ENCODE data around the gene USP32. TPM values are rescaled to one million over a fixed set of nuclear protein-coding genes. Genes with fewer than 3 reads are reported as not detected.

The USP32 gene
- total RNA-seq, 1 experiment from 2014 or later, result 32.3 TPM

DNA sequence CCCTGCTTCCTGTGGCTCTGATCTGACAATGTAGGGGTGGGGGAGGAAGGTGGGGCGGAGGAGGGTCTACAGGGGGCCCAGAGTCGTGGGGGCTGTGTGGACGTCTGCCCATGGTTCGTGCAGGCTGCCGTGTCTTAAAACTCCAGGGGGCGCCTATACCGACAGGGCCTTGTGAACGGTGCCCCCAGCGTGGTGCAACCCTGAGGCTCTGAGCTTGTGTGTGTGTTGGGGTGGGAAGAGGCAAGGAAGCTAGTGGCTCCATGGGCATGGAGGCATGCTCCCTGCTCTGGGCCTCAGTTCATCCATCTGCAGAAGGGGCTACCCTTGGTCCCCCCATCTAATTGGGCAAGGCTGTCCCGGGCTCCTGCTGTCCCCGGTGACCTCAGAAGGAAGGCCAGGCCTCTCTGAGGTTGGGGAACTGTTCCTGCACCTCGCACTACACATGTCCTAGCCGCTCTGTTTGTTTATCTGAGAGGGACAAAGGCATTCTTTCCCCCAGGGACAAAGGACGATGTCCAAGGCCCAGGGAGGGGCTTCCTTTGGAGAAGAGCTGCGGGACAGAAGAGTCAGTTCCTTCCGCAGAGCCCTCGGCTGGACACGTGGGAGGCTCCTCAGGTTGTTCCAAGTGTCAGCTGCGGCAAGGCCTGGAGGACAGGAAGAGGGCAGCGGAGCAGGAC, 228.7 kb downstream of the USP32 start:
- CTCF ChIA-PET, result no interaction called here
- no peaks in the 10 kb centered on the region for H3K36me3 ChIP-seq (ENCODE audit: low read depth)
- no TSS peak for BruUV-seq (replicated peaks)
- H3K79me2 ChIP-seq (ENCODE audit: low read depth), result no peaks in the 10 kb centered on the region
- no peaks in the 10 kb centered on the region for H4K20me1 ChIP-seq (ENCODE audit: insufficient read depth)
- no peak for DNase-seq
- no peak overlapping the region for H3K27ac ChIP-seq
- 0 out of 2 replicates have a peak, but pooled peaks cover 7% of the 10 kb centered on the region for H3K4me1 ChIP-seq (replicated peaks; ENCODE audit: insufficient read depth)
- no peak overlapping the region for H3K4me3 ChIP-seq
- H3K9me3 ChIP-seq (ENCODE audit: insufficient read depth, low read depth), result no peaks in the 10 kb centered on the region
- peaks cover 20% of the 10 kb centered on the region for H3K27me3 ChIP-seq (ENCODE audit: insufficient read depth, low read depth)
- intact Hi-C loops (cut with micrococcal nuclease; ENCODE audit: unreplicated experiment), result no loop called here
- TF ChIP-seq, protein P1, sequence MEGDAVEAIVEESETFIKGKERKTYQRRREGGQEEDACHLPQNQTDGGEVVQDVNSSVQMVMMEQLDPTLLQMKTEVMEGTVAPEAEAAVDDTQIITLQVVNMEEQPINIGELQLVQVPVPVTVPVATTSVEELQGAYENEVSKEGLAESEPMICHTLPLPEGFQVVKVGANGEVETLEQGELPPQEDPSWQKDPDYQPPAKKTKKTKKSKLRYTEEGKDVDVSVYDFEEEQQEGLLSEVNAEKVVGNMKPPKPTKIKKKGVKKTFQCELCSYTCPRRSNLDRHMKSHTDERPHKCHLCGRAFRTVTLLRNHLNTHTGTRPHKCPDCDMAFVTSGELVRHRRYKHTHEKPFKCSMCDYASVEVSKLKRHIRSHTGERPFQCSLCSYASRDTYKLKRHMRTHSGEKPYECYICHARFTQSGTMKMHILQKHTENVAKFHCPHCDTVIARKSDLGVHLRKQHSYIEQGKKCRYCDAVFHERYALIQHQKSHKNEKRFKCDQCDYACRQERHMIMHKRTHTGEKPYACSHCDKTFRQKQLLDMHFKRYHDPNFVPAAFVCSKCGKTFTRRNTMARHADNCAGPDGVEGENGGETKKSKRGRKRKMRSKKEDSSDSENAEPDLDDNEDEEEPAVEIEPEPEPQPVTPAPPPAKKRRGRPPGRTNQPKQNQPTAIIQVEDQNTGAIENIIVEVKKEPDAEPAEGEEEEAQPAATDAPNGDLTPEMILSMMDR (conservative IDR thresholded peaks at IDR 0.05), result no peak
- TF ChIP-seq EZH2 (IDR thresholded peaks at IDR 0.05; ENCODE audit: low read depth), result no peak
- H2AFZ ChIP-seq, result no peak overlapping the region
- H3K9me2 ChIP-seq (ENCODE audit: insufficient read depth), result no peaks in the 10 kb centered on the region
- no peaks in the 10 kb centered on the region for H3F3A ChIP-seq (ENCODE audit: insufficient read depth, low read depth)
- no peak overlapping the region for H3K4me2 ChIP-seq
- POLR2A ChIA-PET (ENCODE audit: unreplicated experiment), result interaction anchor here (0.6 kb wide), 1 partner anchor 21 kb away, joined by 7 read pairs; no protein-coding TSS in a partner anchor

DNA sequence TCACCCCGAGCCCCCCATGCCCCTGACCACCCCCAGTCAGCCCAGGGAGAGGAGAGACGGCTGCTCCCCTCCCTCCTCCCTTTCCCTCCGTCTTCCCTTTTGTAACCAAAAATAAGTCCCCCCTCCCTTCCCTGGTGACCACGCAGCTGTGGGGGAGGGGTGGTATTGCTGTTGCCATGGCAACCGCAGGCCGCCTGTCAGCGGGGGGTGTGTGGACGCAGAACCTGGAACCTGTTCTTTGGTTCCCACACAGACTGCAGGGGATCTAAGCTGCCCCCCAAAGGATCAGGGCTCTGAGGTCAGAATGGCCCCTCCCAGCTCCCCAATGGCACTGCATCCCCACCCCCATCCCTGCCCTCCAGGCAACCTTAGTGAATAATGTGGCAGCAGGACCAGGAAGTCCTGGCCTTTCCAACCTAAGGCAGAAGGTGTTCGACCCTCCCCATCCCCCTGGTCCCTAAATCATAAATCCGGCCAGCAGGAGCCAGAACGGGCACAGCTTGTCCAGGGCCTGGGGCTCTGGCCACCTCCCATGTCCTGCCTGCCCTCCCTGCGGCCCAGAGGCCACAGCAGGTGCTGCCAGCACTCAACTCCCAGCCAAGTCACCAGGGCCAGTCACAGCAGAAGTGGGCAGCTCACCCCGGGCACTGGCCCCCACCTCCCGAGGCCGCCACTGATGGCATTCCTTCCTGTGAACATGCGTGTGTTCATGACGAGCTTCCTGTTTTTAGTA, 230.2 kb downstream of the USP32 start:
- H3K9me3 ChIP-seq (ENCODE audit: insufficient read depth, low read depth), result no peaks in the 10 kb centered on the region
- no peak for DNase-seq
- H3K4me1 ChIP-seq (replicated peaks; ENCODE audit: insufficient read depth), result 0 out of 2 replicates have a peak, but pooled peaks cover 7% of the 10 kb centered on the region
- BruUV-seq (replicated peaks), result no TSS peak
- peaks cover 35% of the 10 kb centered on the region for H3K27me3 ChIP-seq (ENCODE audit: insufficient read depth, low read depth)
- H3K27ac ChIP-seq, result no peak overlapping the region
- no peak overlapping the region for H3K4me3 ChIP-seq
- no peaks in the 10 kb centered on the region for H4K20me1 ChIP-seq (ENCODE audit: insufficient read depth)
- no peaks in the 10 kb centered on the region for H3K9me2 ChIP-seq (ENCODE audit: insufficient read depth)
- TF ChIP-seq, protein P1 (conservative IDR thresholded peaks at IDR 0.05), result no peak
- no peaks in the 10 kb centered on the region for H3K79me2 ChIP-seq (ENCODE audit: low read depth)
- H3K36me3 ChIP-seq (ENCODE audit: low read depth), result no peaks in the 10 kb centered on the region
- POLR2A ChIA-PET (ENCODE audit: unreplicated experiment), result no interaction called here
- no peak overlapping the region for H3K4me2 ChIP-seq
- H2AFZ ChIP-seq, result no peak overlapping the region
- intact Hi-C loops (cut with micrococcal nuclease; ENCODE audit: unreplicated experiment), result no loop called here
- CTCF ChIA-PET, result no interaction called here
- no peaks in the 10 kb centered on the region for H3F3A ChIP-seq (ENCODE audit: insufficient read depth, low read depth)

DNA sequence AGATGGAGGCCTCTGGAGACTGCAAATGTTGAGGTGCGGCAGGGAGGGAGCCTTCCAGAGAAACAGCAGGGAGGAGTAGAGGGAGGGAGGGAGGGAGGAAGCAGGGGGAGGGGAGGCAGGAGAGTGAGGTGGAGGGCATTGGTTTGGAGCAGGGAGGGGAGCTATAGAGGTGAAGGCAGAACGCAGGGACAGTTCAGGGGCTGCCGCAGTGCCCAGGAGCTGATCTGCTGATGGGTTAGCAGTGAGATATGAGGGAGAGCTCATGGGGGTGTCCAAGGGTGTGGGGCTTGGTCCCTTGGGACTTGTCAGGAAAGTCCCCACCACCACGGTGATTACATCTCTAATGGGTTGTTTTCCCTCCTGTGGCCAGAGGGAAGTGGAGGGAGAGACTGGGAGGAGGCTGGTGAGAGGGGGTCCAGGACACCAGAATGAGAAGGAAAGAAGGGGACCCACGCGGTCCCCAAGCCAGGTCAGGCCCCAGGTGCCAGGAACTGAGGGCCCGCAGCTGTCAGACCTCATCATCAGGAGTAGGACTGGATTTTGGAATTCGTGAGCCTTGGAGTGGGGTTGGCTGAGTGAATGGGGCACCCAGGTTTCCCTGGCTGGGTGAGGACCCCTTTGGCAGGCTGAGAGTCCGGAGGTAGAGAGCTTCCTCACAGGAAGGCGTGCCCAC, 231.0 kb downstream of the USP32 start:
- Histone ChIP-seq H3F3A (ENCODE audit: insufficient read depth, low read depth) (no peaks in the 10 kb centered on the region), H3K36me3 (ENCODE audit: low read depth) (no peaks in the 10 kb centered on the region), H3K27ac (no peak overlapping the region), H3K27me3 (ENCODE audit: insufficient read depth, low read depth) (peaks cover 38% of the 10 kb centered on the region), H2AFZ (no peak overlapping the region), H3K4me1 (replicated peaks; ENCODE audit: insufficient read depth) (0 out of 2 replicates have a peak, but pooled peaks cover 2% of the 10 kb centered on the region), H3K9me3 (ENCODE audit: insufficient read depth, low read depth) (no peaks in the 10 kb centered on the region), H3K4me3 (no peak overlapping the region), H3K9me2 (ENCODE audit: insufficient read depth) (no peaks in the 10 kb centered on the region), H3K4me2 (no peak overlapping the region), H3K79me2 (ENCODE audit: low read depth) (no peaks in the 10 kb centered on the region), H4K20me1 (ENCODE audit: insufficient read depth) (no peaks in the 10 kb centered on the region)
- POLR2A ChIA-PET (ENCODE audit: unreplicated experiment), result no interaction called here
- CTCF ChIA-PET, result no interaction called here
- BruUV-seq (replicated peaks), result no TSS peak
- DNase-seq, result no peak
- intact Hi-C loops (cut with micrococcal nuclease; ENCODE audit: unreplicated experiment), result no loop called here
- TF ChIP-seq, protein P1 (conservative IDR thresholded peaks at IDR 0.05), result no peak
- no peak for TF ChIP-seq EZH2 (IDR thresholded peaks at IDR 0.05; ENCODE audit: low read depth)
